ENCODE results near the gene LRRC32. TPM values are rescaled to one million over a fixed set of nuclear protein-coding genes. Genes with fewer than 3 reads are reported as not detected.
A peak's percentile ranks its signal among the peaks of the same experiment; 100 is the strongest.

Gene LRRC32, protein sequence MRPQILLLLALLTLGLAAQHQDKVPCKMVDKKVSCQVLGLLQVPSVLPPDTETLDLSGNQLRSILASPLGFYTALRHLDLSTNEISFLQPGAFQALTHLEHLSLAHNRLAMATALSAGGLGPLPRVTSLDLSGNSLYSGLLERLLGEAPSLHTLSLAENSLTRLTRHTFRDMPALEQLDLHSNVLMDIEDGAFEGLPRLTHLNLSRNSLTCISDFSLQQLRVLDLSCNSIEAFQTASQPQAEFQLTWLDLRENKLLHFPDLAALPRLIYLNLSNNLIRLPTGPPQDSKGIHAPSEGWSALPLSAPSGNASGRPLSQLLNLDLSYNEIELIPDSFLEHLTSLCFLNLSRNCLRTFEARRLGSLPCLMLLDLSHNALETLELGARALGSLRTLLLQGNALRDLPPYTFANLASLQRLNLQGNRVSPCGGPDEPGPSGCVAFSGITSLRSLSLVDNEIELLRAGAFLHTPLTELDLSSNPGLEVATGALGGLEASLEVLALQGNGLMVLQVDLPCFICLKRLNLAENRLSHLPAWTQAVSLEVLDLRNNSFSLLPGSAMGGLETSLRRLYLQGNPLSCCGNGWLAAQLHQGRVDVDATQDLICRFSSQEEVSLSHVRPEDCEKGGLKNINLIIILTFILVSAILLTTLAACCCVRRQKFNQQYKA
- total RNA-seq (1 to 10 TPM; 1.5 to 2.8 TPM), polyA plus RNA-seq (0.06 TPM)

DNA sequence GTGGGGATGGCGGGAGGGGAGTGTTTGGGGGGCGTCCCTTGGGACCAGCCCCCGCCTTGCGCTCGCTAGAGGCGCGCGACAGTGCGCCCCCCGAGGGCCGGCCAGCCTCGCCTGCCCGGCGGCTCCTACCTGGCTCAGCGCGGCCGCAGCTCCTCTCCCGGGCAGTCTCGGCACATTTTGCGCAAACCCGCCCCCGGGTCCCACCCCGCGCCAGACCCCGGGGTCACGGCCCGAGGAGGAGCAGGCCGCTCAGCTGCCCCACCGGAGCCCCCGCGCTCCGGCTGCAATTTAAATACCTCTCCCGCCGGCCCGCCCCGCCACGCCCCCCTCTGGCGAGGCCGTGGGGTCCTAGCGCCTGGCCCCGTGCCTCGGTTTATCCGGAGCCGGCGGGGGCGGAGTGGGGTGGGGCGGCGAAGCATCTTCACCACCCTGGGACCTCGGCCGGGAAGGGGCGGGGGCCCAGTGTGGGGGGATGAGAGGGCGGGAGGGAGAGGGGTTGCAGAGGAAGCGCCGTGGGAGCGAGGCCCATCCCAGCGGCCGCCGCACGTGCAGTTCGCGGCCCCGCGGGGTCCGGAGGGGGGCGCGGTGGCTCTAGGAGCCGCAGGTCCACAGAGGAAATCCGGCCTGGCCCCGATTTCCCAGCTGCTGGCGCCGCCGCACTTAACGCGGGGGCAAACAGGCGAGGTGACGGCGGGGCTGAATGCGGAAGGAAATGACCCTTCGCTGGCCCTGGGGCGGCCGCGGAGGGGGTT is at the start of gene LRRC32:
TSS of gene LRRC32 (minus strand) at position 263 of the 752 bp plus-strand sequence. CDS start 4,793 bp downstream, outside the sequence.
- peaks cover 28% of the 10 kb centered on the region for H3K4me1 ChIP-seq (ENCODE audit: insufficient read depth, low read length)
- Mint-ChIP-seq H3K4me1 (peaks cover 29 to 39% (median 33%) of the 10 kb centered on the region in 3 donors), H3K4me3 (peak within 1 kb of the TSS; percentile 73 to 89 (median 81)), H3K36me3 (no peaks in the 10 kb centered on the region), H3K9me3 (no peaks in the 10 kb centered on the region), H3K27ac (peak within 1 kb of the TSS in 5 of 8 donors; percentile 9 to 92 (median 68)), H3K27me3 (peaks cover 5 to 8% of the 10 kb centered on the region in 2 donors)
- POLR2A ChIA-PET, result no interaction called here
- H3K27me3 ChIP-seq (ENCODE audit: insufficient read depth, low read length, poor library complexity, severe bottlenecking), result peaks cover 7% of the 10 kb centered on the region
- no peaks in the 10 kb centered on the region for H3K9me3 ChIP-seq (ENCODE audit: low read length)
- CTCF ChIA-PET, result interaction anchor here (0.8 to 1.8 kb wide), 2 partner anchors 11 kb away, joined by 3 to 6 read pairs; no protein-coding TSS in a partner anchor
- no peaks in the 10 kb centered on the region for H3K36me3 ChIP-seq (ENCODE audit: insufficient read depth, low read length)
- peak in 3 of 5 donors; percentile 8 to 56 (median 16) for DNase-seq
- no peak within 1 kb of the TSS for H3K27ac ChIP-seq (ENCODE audit: low read depth, low read length)
- H3K4me3 ChIP-seq (ENCODE audit: low read length), result peak within 1 kb of the TSS; percentile 32

DNA sequence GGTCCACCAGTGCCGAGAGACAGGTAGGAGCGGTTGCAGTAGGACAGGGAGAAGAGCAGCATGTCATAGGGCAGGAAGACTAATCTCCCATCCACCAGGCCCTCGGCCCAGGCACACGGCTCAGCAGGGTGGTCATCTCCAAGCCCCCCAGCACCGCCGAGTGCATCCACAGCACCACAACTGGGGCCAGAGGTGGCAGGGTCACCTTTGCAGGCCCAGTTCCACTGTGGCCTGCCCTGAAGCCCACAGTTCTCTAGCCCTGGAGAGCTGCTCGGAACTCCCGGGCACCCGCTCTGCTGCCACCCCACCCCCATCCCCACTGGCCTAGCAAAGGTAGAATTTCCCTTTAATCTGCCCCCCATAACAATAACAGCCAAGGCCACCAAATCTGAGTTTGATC is 49.1 kb upstream of the LRRC32 start:
- H3K27me3 ChIP-seq (ENCODE audit: insufficient read depth, low read length, poor library complexity, severe bottlenecking), result no peaks in the 10 kb centered on the region
- no peak overlapping the region for H3K27ac Mint-ChIP-seq
- no peaks in the 10 kb centered on the region for H3K9me3 Mint-ChIP-seq
- H3K36me3 Mint-ChIP-seq, result no peaks in the 10 kb centered on the region
- no peaks in the 10 kb centered on the region for H3K36me3 ChIP-seq (ENCODE audit: insufficient read depth, low read length)
- no peak for DNase-seq
- H3K4me3 Mint-ChIP-seq, result no peak overlapping the region
- no peak overlapping the region for H3K4me3 ChIP-seq (ENCODE audit: low read length)
- H3K4me1 Mint-ChIP-seq, result peaks cover 6 to 8% (median 6%) of the 10 kb centered on the region in 3 donors
- peaks cover 7% of the 10 kb centered on the region for H3K4me1 ChIP-seq (ENCODE audit: insufficient read depth, low read length)
- H3K27ac ChIP-seq (ENCODE audit: low read depth, low read length), result no peak overlapping the region
- H3K9me3 ChIP-seq (ENCODE audit: low read length), result no peaks in the 10 kb centered on the region
- peaks cover 11 to 17% of the 10 kb centered on the region in 2 donors for H3K27me3 Mint-ChIP-seq
- CTCF ChIA-PET, result no interaction called here
- POLR2A ChIA-PET, result no interaction called here

DNA sequence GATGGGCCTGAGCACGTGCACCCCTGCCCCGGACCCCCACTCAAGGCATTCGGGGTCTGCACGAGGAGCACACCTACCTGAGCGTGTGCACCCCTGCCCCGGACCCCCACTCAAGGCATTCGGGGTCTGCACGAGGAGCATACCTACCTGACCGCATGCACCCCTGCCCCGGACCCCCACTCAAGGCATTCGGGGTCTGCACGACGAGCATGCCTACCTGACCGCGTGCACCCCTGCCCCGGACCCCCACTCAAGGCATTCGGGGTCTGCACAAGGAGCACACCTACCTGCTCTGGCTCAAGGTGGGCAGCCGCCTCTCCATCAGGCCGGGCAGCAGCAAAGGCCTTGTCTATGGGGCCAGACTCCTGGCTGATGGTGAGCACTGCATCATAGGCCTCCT is 48.7 kb upstream of the LRRC32 start:
- H3K36me3 Mint-ChIP-seq, result no peaks in the 10 kb centered on the region
- no peak for DNase-seq
- Histone ChIP-seq H3K4me3 (ENCODE audit: low read length) (no peak overlapping the region), H3K4me1 (ENCODE audit: insufficient read depth, low read length) (peaks cover 7% of the 10 kb centered on the region), H3K36me3 (ENCODE audit: insufficient read depth, low read length) (no peaks in the 10 kb centered on the region), H3K9me3 (ENCODE audit: low read length) (no peaks in the 10 kb centered on the region), H3K27me3 (ENCODE audit: insufficient read depth, low read length, poor library complexity, severe bottlenecking) (no peaks in the 10 kb centered on the region), H3K27ac (ENCODE audit: low read depth, low read length) (no peak overlapping the region)
- POLR2A ChIA-PET, result no interaction called here
- peaks cover 11 to 15% of the 10 kb centered on the region in 2 donors for H3K27me3 Mint-ChIP-seq
- CTCF ChIA-PET, result no interaction called here
- no peaks in the 10 kb centered on the region for H3K9me3 Mint-ChIP-seq
- peaks cover 6 to 8% (median 6%) of the 10 kb centered on the region in 3 donors for H3K4me1 Mint-ChIP-seq
- H3K27ac Mint-ChIP-seq, result no peak overlapping the region
- H3K4me3 Mint-ChIP-seq, result no peak overlapping the region

DNA sequence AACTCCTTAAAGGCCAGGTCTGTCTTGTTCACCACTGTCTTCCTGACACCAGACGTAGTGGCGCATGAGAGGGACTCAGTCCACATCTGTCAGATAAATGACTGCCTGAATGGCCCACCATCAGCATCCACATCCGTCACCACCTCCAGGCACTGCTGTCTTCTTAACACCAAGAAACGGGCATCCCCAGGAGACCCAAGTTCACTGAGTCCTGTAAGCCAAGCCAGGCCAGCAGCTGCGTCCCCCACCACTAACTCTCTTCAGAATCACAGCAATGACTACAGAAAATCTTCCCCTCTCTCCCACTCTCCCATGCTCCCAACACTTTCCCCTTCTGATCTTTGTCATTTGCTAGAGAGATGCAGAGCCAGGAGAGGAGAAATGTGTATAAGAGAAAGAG is 47.3 kb upstream of the LRRC32 start:
- Mint-ChIP-seq H3K36me3 (no peaks in the 10 kb centered on the region), H3K27me3 (peaks cover 7 to 10% of the 10 kb centered on the region in 2 donors), H3K27ac (no peak overlapping the region), H3K4me1 (peaks cover 6 to 8% (median 6%) of the 10 kb centered on the region in 3 donors), H3K9me3 (no peaks in the 10 kb centered on the region), H3K4me3 (no peak overlapping the region)
- Histone ChIP-seq H3K4me1 (ENCODE audit: insufficient read depth, low read length) (peaks cover 7% of the 10 kb centered on the region), H3K9me3 (ENCODE audit: low read length) (no peaks in the 10 kb centered on the region), H3K27ac (ENCODE audit: low read depth, low read length) (no peak overlapping the region), H3K36me3 (ENCODE audit: insufficient read depth, low read length) (no peaks in the 10 kb centered on the region), H3K4me3 (ENCODE audit: low read length) (no peak overlapping the region), H3K27me3 (ENCODE audit: insufficient read depth, low read length, poor library complexity, severe bottlenecking) (no peaks in the 10 kb centered on the region)
- ChIA-PET CTCF (interaction anchor here (0.7 to 1.3 kb wide), 2 partner anchors 8 to 16 kb away, joined by 3 read pairs; no protein-coding TSS in a partner anchor), POLR2A (no interaction called here)
- DNase-seq, result no peak

DNA sequence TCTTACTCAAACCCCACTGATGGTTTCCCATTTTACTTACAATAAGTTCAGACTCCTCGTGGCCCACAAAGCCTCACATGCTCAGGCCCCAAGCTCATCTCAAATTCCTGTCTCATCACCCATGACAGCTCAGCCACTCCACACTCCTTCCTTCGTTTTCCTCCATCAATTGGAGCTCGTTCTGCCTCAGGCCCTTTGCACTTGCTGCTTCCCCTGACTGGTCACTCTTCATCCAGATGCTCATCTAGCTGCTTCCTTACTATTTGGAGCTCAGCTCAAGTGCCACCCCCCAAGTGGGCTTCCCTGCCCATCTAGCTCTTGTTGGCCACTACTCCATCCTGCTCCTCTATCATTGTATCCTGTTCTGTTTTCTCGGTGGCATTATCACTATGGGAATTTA is 46.8 kb upstream of the LRRC32 start:
- CTCF ChIA-PET, result interaction anchor here (1.3 kb wide), 1 partner anchor 17 kb away, joined by 3 read pairs; no protein-coding TSS in a partner anchor
- Histone ChIP-seq H3K27me3 (ENCODE audit: insufficient read depth, low read length, poor library complexity, severe bottlenecking) (no peaks in the 10 kb centered on the region), H3K4me1 (ENCODE audit: insufficient read depth, low read length) (peaks cover 7% of the 10 kb centered on the region), H3K4me3 (ENCODE audit: low read length) (no peak overlapping the region), H3K9me3 (ENCODE audit: low read length) (no peaks in the 10 kb centered on the region), H3K27ac (ENCODE audit: low read depth, low read length) (no peak overlapping the region), H3K36me3 (ENCODE audit: insufficient read depth, low read length) (no peaks in the 10 kb centered on the region)
- POLR2A ChIA-PET, result no interaction called here
- Mint-ChIP-seq H3K27ac (no peak overlapping the region), H3K4me3 (no peak overlapping the region), H3K36me3 (no peaks in the 10 kb centered on the region), H3K9me3 (no peaks in the 10 kb centered on the region), H3K27me3 (peaks cover 5 to 6% of the 10 kb centered on the region in 2 donors), H3K4me1 (peaks cover 5 to 6% (median 6%) of the 10 kb centered on the region in 3 donors)
- DNase-seq, result no peak

DNA sequence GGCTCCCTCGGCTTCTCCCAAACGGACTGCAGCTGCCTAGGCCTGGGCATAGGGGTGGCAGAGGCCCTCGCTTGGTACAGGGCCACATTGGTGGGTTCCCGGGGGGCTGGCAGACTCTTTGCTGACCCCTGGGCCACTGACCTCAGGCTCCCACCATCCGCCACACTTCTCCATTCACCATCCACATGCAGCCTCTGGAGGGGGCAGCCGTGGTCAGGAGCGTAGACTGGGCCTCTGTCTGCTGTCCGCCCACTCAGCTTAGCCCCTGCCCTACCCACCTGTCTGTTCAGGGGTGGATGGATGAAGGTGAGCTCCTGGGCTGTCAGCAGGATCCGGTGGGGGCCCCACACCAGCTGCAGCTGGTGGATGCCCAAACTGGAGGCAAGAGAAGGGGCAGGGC is 45.7 kb upstream of the LRRC32 start:
- H3K27ac Mint-ChIP-seq, result no peak overlapping the region
- H3K9me3 Mint-ChIP-seq, result no peaks in the 10 kb centered on the region
- DNase-seq, result no peak
- no peaks in the 10 kb centered on the region for H3K9me3 ChIP-seq (ENCODE audit: low read length)
- ChIA-PET POLR2A (no interaction called here), CTCF (no interaction called here)
- H3K4me1 ChIP-seq (ENCODE audit: insufficient read depth, low read length), result no peaks in the 10 kb centered on the region
- H3K4me3 Mint-ChIP-seq, result no peak overlapping the region
- peaks cover 0 to 1% of the 10 kb centered on the region in 2 donors for H3K27me3 Mint-ChIP-seq
- no peak overlapping the region for H3K4me3 ChIP-seq (ENCODE audit: low read length)
- H3K27ac ChIP-seq (ENCODE audit: low read depth, low read length), result no peak overlapping the region
- no peaks in the 10 kb centered on the region for H3K27me3 ChIP-seq (ENCODE audit: insufficient read depth, low read length, poor library complexity, severe bottlenecking)
- H3K36me3 ChIP-seq (ENCODE audit: insufficient read depth, low read length), result no peaks in the 10 kb centered on the region
- no peaks in the 10 kb centered on the region for H3K36me3 Mint-ChIP-seq
- no peaks in the 10 kb centered on the region for H3K4me1 Mint-ChIP-seq

DNA sequence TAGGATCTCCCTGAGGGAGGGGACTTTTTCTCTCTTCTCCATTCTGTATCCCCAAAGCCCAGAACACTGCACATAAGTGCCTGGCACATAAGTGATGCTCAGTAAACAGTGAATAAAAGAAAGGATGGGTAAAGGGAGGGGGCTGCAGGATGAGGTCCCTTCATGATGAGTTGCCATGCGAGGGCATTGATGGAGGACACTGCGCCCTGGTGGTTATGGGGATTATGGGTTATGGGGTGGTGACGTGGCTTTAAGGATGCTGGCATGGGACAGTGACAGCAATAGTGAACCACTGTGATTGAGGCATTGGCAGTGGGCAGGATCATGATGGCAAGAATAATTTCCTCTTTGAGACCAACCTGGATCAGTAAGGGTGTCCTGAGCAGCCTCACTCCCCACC is 43.9 kb upstream of the LRRC32 start:
- H3K36me3 ChIP-seq (ENCODE audit: insufficient read depth, low read length), result no peaks in the 10 kb centered on the region
- H3K4me3 Mint-ChIP-seq, result no peak overlapping the region
- no peaks in the 10 kb centered on the region for H3K4me1 Mint-ChIP-seq
- no peak overlapping the region for H3K27ac ChIP-seq (ENCODE audit: low read depth, low read length)
- ChIA-PET CTCF (no interaction called here), POLR2A (no interaction called here)
- H3K9me3 ChIP-seq (ENCODE audit: low read length), result no peaks in the 10 kb centered on the region
- no peaks in the 10 kb centered on the region for H3K9me3 Mint-ChIP-seq
- H3K27me3 ChIP-seq (ENCODE audit: insufficient read depth, low read length, poor library complexity, severe bottlenecking), result no peaks in the 10 kb centered on the region
- H3K27ac Mint-ChIP-seq, result no peak overlapping the region
- H3K4me1 ChIP-seq (ENCODE audit: insufficient read depth, low read length), result no peaks in the 10 kb centered on the region
- no peak for DNase-seq
- H3K27me3 Mint-ChIP-seq, result peaks cover 0 to 9% of the 10 kb centered on the region in 2 donors
- H3K36me3 Mint-ChIP-seq, result no peaks in the 10 kb centered on the region
- H3K4me3 ChIP-seq (ENCODE audit: low read length), result no peak overlapping the region

DNA sequence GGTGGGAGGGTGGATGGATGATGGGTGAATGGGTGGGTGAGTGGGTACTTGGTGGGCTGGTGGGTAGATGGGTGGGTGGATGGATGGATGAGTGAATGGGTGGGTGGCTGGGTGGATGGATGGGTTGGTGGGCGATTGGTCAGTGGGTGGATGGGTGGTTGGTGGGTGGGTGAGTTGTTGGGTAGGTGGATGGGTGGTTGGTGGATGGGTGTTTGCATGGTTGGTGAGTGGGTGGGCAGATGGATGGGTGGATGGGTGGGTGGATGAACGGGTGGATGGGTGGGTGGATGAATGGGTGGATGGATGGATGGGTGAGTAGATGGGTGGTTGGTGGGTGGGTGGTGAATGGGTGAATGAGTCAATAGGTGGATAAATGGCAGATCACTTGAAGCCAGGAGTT is 43.0 kb upstream of the LRRC32 start:
- no peak overlapping the region for H3K27ac Mint-ChIP-seq
- no peaks in the 10 kb centered on the region for H3K4me1 ChIP-seq (ENCODE audit: insufficient read depth, low read length)
- H3K36me3 ChIP-seq (ENCODE audit: insufficient read depth, low read length), result no peaks in the 10 kb centered on the region
- no peak overlapping the region for H3K4me3 Mint-ChIP-seq
- H3K9me3 Mint-ChIP-seq, result no peaks in the 10 kb centered on the region
- CTCF ChIA-PET, result no interaction called here
- H3K4me1 Mint-ChIP-seq, result no peaks in the 10 kb centered on the region
- H3K27ac ChIP-seq (ENCODE audit: low read depth, low read length), result no peak overlapping the region
- peaks cover 0 to 9% of the 10 kb centered on the region in 2 donors for H3K27me3 Mint-ChIP-seq
- DNase-seq, result no peak
- no peaks in the 10 kb centered on the region for H3K9me3 ChIP-seq (ENCODE audit: low read length)
- no peaks in the 10 kb centered on the region for H3K27me3 ChIP-seq (ENCODE audit: insufficient read depth, low read length, poor library complexity, severe bottlenecking)
- H3K4me3 ChIP-seq (ENCODE audit: low read length), result no peak overlapping the region
- H3K36me3 Mint-ChIP-seq, result no peaks in the 10 kb centered on the region
- POLR2A ChIA-PET, result no interaction called here
